GM10266 (cell line): ENCODE results near the gene HOATZ.

ENCODE experiments used
- DNase-seq: peaks from one replicate; pipeline ENCODE4 v3.0.0; 2012; ENCODE audit errors: extremely low spot score
- CTCF ChIP-seq: IDR thresholded peaks from 2 replicates; pipeline ENCODE4 v1.5.1; 2012; ENCODE audit warnings: mild to moderate bottlenecking, low read depth; ENCODE audit not compliant: control insufficient read depth, insufficient read depth; ENCODE audit errors: missing control alignments

Gene HOATZ

GRCh38 chr11:111586388-111586831 lies 71.8 kb downstream of the HOATZ start:
- TF ChIP-seq CTCF, result peak; percentile 64
- peak; percentile 41 for DNase-seq
